ENCODE measurements around the gene CMTM4. TPM values are rescaled to one million over a fixed set of nuclear protein-coding genes. Genes with fewer than 3 reads are reported as not detected.
A peak's percentile ranks its signal among the peaks of the same experiment; 100 is the strongest.

The CMTM4 gene
- total and polyA plus RNA-seq, 7 donors = 6.1 to 65.1 (median 12.5) TPM

GRCh38 chr16:66661210-66661560, 35.4 kb downstream of the CMTM4 start:
- H3K4me3 ChIP-seq = no peak overlapping the region
- no peaks in the 10 kb centered on the region for H3K27me3 ChIP-seq
- peak overlapping the region; percentile 67 to 80 (median 74) for H3K27ac ChIP-seq
- no peaks in the 10 kb centered on the region for H3K36me3 ChIP-seq
- DNase-seq = no peak
- TF ChIP-seq, protein P1, sequence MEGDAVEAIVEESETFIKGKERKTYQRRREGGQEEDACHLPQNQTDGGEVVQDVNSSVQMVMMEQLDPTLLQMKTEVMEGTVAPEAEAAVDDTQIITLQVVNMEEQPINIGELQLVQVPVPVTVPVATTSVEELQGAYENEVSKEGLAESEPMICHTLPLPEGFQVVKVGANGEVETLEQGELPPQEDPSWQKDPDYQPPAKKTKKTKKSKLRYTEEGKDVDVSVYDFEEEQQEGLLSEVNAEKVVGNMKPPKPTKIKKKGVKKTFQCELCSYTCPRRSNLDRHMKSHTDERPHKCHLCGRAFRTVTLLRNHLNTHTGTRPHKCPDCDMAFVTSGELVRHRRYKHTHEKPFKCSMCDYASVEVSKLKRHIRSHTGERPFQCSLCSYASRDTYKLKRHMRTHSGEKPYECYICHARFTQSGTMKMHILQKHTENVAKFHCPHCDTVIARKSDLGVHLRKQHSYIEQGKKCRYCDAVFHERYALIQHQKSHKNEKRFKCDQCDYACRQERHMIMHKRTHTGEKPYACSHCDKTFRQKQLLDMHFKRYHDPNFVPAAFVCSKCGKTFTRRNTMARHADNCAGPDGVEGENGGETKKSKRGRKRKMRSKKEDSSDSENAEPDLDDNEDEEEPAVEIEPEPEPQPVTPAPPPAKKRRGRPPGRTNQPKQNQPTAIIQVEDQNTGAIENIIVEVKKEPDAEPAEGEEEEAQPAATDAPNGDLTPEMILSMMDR (IDR thresholded peaks at IDR 0.05) = no peak
- TF ChIP-seq EP300 (IDR thresholded peaks at IDR 0.05) (no peak), POLR2A (IDR thresholded peaks at IDR 0.05) (no peak), POLR2AphosphoS5 (IDR thresholded peaks at IDR 0.05) (no peak)
- intact Hi-C loops (cut with DNase I) = loop anchor here (2.0 to 5.0 kb wide), 3 partner anchors 36 to 206 kb away; partner anchors contain the start of genes CMTM4 and DYNC1LI2
- WGBS, 2 donors = 81 to 83% methylated on average over 4 of the region's 4 CpGs
- H3K4me1 ChIP-seq = peaks cover 0 to 35% (median 27%) of the 10 kb centered on the region in 4 donors
- no peaks in the 10 kb centered on the region for H3K9me3 ChIP-seq

DNA sequence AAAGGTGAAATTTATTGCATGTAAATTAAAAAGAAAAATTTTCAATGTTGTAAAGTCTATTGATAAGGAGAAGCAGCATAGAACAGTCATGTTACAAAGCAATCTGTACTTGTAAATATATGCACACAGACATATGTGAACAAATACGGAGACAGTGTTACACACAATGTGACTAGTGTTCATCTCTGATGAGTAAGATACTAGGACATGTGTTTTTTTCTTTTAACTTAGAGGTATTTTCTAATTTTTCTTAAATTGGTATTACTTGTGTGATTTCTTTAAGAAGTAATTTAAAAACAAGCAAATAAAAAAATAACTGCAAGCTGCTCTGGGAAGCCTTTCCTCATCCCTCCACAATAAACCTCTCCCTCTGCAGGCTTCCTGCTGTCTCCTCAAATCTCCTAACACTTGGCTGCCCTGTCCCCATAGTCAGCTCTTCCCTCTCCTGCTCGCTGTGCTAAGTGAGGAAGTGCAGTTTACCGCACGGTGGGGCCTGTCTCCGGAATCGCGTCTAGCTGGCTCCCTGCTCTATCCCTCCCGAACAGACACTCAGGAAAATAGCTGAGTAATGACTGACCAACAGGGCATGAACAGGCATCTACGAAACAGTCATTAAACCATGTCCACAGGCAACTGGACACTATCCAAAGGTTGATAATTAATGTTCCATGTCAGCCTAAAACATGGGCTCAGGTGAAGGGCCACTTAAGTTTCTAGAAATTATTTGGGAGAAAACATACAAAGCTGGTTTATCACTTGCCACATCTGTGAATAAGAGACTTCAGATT, 35.9 kb downstream of the CMTM4 start:
- DNase-seq = peak; percentile 87
- Histone ChIP-seq H3K4me3 (no peak overlapping the region), H3K4me1 (peaks cover 0 to 35% (median 27%) of the 10 kb centered on the region in 4 donors), H3K36me3 (no peaks in the 10 kb centered on the region), H3K27ac (peak overlapping the region; percentile 67 to 80 (median 74)), H3K9me3 (no peaks in the 10 kb centered on the region), H3K27me3 (no peaks in the 10 kb centered on the region)
- intact Hi-C loops (cut with DNase I) = loop anchor here (2.0 to 5.0 kb wide), 3 partner anchors 36 to 207 kb away; partner anchors contain the start of genes CMTM4 and DYNC1LI2
- TF ChIP-seq, protein P1 (IDR thresholded peaks at IDR 0.05) = peak in 1 of 4 experiments; percentile 10
- TF ChIP-seq POLR2AphosphoS5 (IDR thresholded peaks at IDR 0.05) = peak in 3 of 4 donors; percentile 28 to 30 (median 29)
- TF ChIP-seq POLR2A (IDR thresholded peaks at IDR 0.05) = no peak
- no peak for TF ChIP-seq EP300 (IDR thresholded peaks at IDR 0.05)
- WGBS, 2 donors = 21 to 28% methylated on average over 9 of the region's 9 CpGs

GRCh38 chr16:66658860-66659190, 37.7 kb downstream of the CMTM4 start:
- no peak overlapping the region for H3K4me3 ChIP-seq
- no peak overlapping the region for H3K27ac ChIP-seq
- TF ChIP-seq, protein P1 (IDR thresholded peaks at IDR 0.05) = no peak
- no peak for TF ChIP-seq EP300 (IDR thresholded peaks at IDR 0.05)
- no peak for TF ChIP-seq POLR2A (IDR thresholded peaks at IDR 0.05)
- TF ChIP-seq POLR2AphosphoS5 (IDR thresholded peaks at IDR 0.05) = no peak
- H3K36me3 ChIP-seq = no peaks in the 10 kb centered on the region
- DNase-seq = no peak
- peaks cover 0 to 35% (median 27%) of the 10 kb centered on the region in 4 donors for H3K4me1 ChIP-seq
- no peaks in the 10 kb centered on the region for H3K9me3 ChIP-seq
- no peaks in the 10 kb centered on the region for H3K27me3 ChIP-seq
- WGBS, 2 donors = 96 to 97% methylated on average over 5 of the region's 5 CpGs
- intact Hi-C loops (cut with DNase I) = no loop called here

DNA sequence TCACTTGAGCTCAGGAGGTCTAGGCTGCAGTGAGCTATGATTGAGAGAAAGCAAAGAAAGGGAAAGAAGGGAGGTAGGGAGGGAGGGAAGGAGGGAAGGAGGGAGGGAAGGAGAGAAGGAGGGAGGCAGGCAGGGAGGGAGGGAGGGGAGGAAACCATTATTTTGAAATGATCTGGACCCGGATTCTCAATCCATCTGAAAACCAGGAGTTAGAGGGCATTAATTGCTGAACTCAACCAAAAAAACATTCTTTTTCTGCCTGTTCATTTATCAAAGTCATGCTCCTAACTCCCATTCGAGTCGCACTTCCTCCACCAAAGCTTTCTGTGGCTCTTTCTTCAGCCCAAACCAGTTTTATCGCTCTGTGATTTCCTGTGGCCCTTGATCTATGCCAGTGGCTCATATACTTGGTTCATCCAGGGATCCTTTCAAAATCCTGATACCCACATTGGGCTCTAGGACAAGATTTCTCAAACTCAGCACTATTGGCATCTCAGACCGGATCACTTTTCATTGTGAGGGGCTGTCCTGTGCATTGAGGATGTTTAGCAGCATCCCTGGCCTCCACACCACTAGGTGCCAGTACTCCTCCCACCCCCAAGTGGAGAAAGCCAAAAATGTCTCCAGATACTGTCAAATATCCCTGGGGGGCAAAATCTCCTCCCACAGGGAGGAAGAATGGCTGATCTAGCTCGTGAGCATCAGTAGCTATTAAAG, 38.2 kb downstream of the CMTM4 start:
- Histone ChIP-seq H3K9me3 (no peaks in the 10 kb centered on the region), H3K4me1 (peaks cover 0 to 35% (median 27%) of the 10 kb centered on the region in 4 donors), H3K27me3 (no peaks in the 10 kb centered on the region), H3K27ac (no peak overlapping the region), H3K36me3 (no peaks in the 10 kb centered on the region), H3K4me3 (no peak overlapping the region)
- DNase-seq = no peak
- WGBS, 2 donors = 64 to 82% methylated on average over 6 of the region's 6 CpGs
- intact Hi-C loops (cut with DNase I) = no loop called here
- TF ChIP-seq, protein P1 (IDR thresholded peaks at IDR 0.05) = no peak
- no peak for TF ChIP-seq EP300 (IDR thresholded peaks at IDR 0.05)
- TF ChIP-seq POLR2AphosphoS5 (IDR thresholded peaks at IDR 0.05) = no peak
- TF ChIP-seq POLR2A (IDR thresholded peaks at IDR 0.05) = no peak

Data from sigmoid colon (tissue), 7 donors.